Ovary (tissue), 9 donors: ENCODE results near the gene FKBP3. TPM values are rescaled to one million over a fixed set of nuclear protein-coding genes. Genes with fewer than 3 reads are reported as not detected.

Experiments used
- DNase-seq, 5 donors: peaks; one replicate each; pipeline ENCODE4 v3.0.0-alpha.2; 2019 to 2020
- H3K27ac ChIP-seq, 2 donors: fragments of 200-600 bp; one replicate each; pipeline versions ENCODE4 v1.5.1 to v1.8.0; 2019 to 2022
- H3K27me3 ChIP-seq: fragments of 200-600 bp; one replicate; pipeline ENCODE4 v1.8.0; 2022
- H3K36me3 ChIP-seq: fragments of 200-600 bp; sonication (generic); one replicate; pipeline ENCODE4 v1.5.1; 2019
- H3K4me1 ChIP-seq: one replicate; pipeline ENCODE4 v1.8.1; 2013; ENCODE audit warnings: mild to moderate bottlenecking, moderate library complexity; ENCODE audit not compliant: insufficient read depth
- H3K4me3 ChIP-seq: fragments of 200-600 bp; sonication (generic); one replicate; pipeline ENCODE4 v1.5.1; 2017
- H3K9me3 ChIP-seq, 2 donors: fragments of 200-600 bp in 1 of 2; sonication (generic) in 1 of 2; one replicate each; pipeline versions ENCODE4 v1.5.1 to v1.8.1; 2013 to 2019; ENCODE audit warnings: mild to moderate bottlenecking in 1 of 2, moderate library complexity in 1 of 2
- EP300 ChIP-seq: sonication (generic); formaldehyde crosslinking; IDR thresholded peaks from one replicate; pipeline ENCODE4 v1.6.1; 2017; ENCODE audit warnings: antibody characterized with exemption
- POLR2A ChIP-seq: fragments of 450-650 bp; IDR thresholded peaks from one replicate; pipeline ENCODE4 v1.6.1; 2017; ENCODE audit warnings: antibody characterized with exemption, mild to moderate bottlenecking, moderate library complexity
- WGBS, 3 donors: extraction: QIAGEN DNeasy Blood & Tissue Kit in 1 of 3; methylation state at CpG; one replicate each; pipeline versions ENCODE4 v1.1.5 to v1.1.7; 2013 to 2017; 5-methylcytosine and 5-hydroxymethylcytosine counted together
- intact Hi-C, 4 donors: fragments of 100-400 bp; cut with DNase I; formaldehyde crosslinking; loops; one replicate each; pipeline versions ENCODE4 v1.11.0 to v1.15.1; 2022 to 2023
- polyA plus RNA-seq, 2 donors: library from polyadenylated mRNA; stranded (reverse); fragments of 200-250 nt in 1 of 2; fragments of 350-450 nt in 1 of 2; fragmentation: Illumina TruSeq in 1 of 2; extraction: RNeasy Lipid Tissue Mini Kit (QIAGEN cat#74804) in 1 of 2; gene quantifications; one replicate each; pipeline ENCODE4 v1.2.3, GENCODE V29; 2013 to 2014
- total RNA-seq, 7 donors: library from RNA; depleted of rRNA in 2 of 7; stranded (reverse); fragments of >200 nt in 2 of 7; fragmentation: NEBNext Ultra II Directional in 3 of 7; extraction: Animal tissue kit (Norgen Biotek cat#: 25700) in 3 of 7; gene quantifications; one replicate each; pipeline versions ENCODE4 v1.1.0 to v1.2.4, GENCODE V29; 2016 to 2023
- TF ChIP-seq, protein P1 (sequence below), 3 donors: fragments of 450-650 bp in 2 of 3; fragments of 200-600 bp in 1 of 3; IDR thresholded peaks; one replicate each; pipeline versions ENCODE4 v1.5.1 to v1.8.0; 2016 to 2022; ENCODE audit warnings: antibody characterized with exemption in 3 of 3, mild to moderate bottlenecking in 1 of 3
- donor health status: DM: no; HTN: no; CAD: no; lungs with moderate emphysema.
- donor health status: DM: no; HTN: no; CAD: no.
- donor health status: Bipolar disorder and iron deficiency.
- donor health status: DM: yes; HTN: yes; CAD: no.
- donor health status: DM: no; HTN: no; CAD: no.
- donor health status: DM: yes; HTN: yes; CAD: no.

The FKBP3 gene
- total and polyA plus RNA-seq, 9 donors: 38.3 to 65.9 (median 43.5) TPM

- Histone ChIP-seq H3K36me3 (no peaks in the 10 kb centered on the region), H3K27me3 (no peaks in the 10 kb centered on the region), H3K4me3 (no peak overlapping the region), H3K9me3 (no peaks in the 10 kb centered on the region), H3K27ac (no peak overlapping the region), H3K4me1 (no peaks in the 10 kb centered on the region)
- intact Hi-C loops: no loop called here
- TF ChIP-seq EP300: no peak
- TF ChIP-seq POLR2A: no peak
- TF ChIP-seq, protein P1, sequence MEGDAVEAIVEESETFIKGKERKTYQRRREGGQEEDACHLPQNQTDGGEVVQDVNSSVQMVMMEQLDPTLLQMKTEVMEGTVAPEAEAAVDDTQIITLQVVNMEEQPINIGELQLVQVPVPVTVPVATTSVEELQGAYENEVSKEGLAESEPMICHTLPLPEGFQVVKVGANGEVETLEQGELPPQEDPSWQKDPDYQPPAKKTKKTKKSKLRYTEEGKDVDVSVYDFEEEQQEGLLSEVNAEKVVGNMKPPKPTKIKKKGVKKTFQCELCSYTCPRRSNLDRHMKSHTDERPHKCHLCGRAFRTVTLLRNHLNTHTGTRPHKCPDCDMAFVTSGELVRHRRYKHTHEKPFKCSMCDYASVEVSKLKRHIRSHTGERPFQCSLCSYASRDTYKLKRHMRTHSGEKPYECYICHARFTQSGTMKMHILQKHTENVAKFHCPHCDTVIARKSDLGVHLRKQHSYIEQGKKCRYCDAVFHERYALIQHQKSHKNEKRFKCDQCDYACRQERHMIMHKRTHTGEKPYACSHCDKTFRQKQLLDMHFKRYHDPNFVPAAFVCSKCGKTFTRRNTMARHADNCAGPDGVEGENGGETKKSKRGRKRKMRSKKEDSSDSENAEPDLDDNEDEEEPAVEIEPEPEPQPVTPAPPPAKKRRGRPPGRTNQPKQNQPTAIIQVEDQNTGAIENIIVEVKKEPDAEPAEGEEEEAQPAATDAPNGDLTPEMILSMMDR (IDR thresholded peaks at IDR 0.05): no peak
- DNase-seq: no peak
Measured at GRCh38 chr14:45169906-45170305, 35.6 kb upstream of the FKBP3 start.

GRCh38 chr14:45156067-45156466 is 21.8 kb upstream of the FKBP3 start:
- no peak overlapping the region for H3K27ac ChIP-seq
- no peaks in the 10 kb centered on the region for H3K9me3 ChIP-seq
- no peak for DNase-seq
- H3K27me3 ChIP-seq: no peaks in the 10 kb centered on the region
- intact Hi-C loops: no loop called here
- H3K4me3 ChIP-seq: no peak overlapping the region
- no peaks in the 10 kb centered on the region for H3K36me3 ChIP-seq
- no peaks in the 10 kb centered on the region for H3K4me1 ChIP-seq
- TF ChIP-seq EP300: no peak
- TF ChIP-seq, protein P1 (IDR thresholded peaks at IDR 0.05): no peak
- no peak for TF ChIP-seq POLR2A

DNA sequence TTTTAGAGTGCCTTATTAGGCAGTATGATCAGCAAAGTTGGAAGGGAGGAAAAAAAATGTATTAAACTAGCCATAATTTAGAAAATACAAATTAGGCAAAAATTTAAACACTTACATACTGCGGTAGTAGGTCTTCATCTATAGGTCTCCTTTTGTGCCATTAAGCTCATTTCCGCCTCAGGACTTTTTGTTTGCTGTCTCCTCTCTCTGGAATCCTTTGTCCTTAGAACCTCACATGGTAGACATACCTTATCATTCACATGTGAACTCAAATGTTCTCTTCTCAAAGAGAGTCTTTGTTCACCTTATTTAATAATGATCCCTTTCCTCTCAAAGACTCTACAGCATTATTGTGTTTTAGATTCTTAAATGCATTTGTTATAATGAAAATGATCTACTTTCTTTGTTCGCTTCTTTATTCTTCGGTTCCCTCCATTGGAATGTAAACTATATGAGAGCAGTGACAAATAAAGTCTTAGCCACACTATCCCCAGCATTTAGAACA is 16.2 kb upstream of the FKBP3 start:
- TF ChIP-seq, protein P1 (IDR thresholded peaks at IDR 0.05): no peak
- no peak for TF ChIP-seq POLR2A
- no peak for TF ChIP-seq EP300
- Histone ChIP-seq H3K4me1 (no peaks in the 10 kb centered on the region), H3K27ac (no peak overlapping the region), H3K4me3 (no peak overlapping the region), H3K27me3 (no peaks in the 10 kb centered on the region), H3K36me3 (no peaks in the 10 kb centered on the region), H3K9me3 (no peaks in the 10 kb centered on the region)
- WGBS, 3 donors: 86 to 90% (median 87%) methylated on average over 4 of the region's 4 CpGs
- intact Hi-C loops: no loop called here
- DNase-seq: no peak

GRCh38 chr14:45149602-45150001 is 15.3 kb upstream of the FKBP3 start:
- DNase-seq: no peak

More at GRCh38 chr14:45149602-45150001, 15.3 kb upstream of the FKBP3 start:
- Histone ChIP-seq H3K36me3 (no peaks in the 10 kb centered on the region), H3K4me1 (no peaks in the 10 kb centered on the region), H3K27me3 (no peaks in the 10 kb centered on the region), H3K27ac (no peak overlapping the region), H3K9me3 (no peaks in the 10 kb centered on the region), H3K4me3 (no peak overlapping the region)
- intact Hi-C loops: no loop called here
- TF ChIP-seq POLR2A: no peak
- TF ChIP-seq, protein P1 (IDR thresholded peaks at IDR 0.05): no peak
- 95 to 98% (median 96%) methylated on average over 3 of the region's 3 CpGs for WGBS, 3 donors
